Activated CD4-positive, alpha-beta T cell treated with anti-CD3 and anti-CD28 coated beads, Interleukin-2, Interleukin-4, amounts not matched to agents 100 ng/mL and 50 ng/mL, durations not matched to agents 16 hours and 8 hours (primary cell): ENCODE data around the gene PTCH1.

Experiments
- DNase-seq: peaks from one replicate; pipeline ENCODE4 v3.0.0-alpha.2; 2020; ENCODE audit warnings: low spot score

Gene PTCH1

DNA sequence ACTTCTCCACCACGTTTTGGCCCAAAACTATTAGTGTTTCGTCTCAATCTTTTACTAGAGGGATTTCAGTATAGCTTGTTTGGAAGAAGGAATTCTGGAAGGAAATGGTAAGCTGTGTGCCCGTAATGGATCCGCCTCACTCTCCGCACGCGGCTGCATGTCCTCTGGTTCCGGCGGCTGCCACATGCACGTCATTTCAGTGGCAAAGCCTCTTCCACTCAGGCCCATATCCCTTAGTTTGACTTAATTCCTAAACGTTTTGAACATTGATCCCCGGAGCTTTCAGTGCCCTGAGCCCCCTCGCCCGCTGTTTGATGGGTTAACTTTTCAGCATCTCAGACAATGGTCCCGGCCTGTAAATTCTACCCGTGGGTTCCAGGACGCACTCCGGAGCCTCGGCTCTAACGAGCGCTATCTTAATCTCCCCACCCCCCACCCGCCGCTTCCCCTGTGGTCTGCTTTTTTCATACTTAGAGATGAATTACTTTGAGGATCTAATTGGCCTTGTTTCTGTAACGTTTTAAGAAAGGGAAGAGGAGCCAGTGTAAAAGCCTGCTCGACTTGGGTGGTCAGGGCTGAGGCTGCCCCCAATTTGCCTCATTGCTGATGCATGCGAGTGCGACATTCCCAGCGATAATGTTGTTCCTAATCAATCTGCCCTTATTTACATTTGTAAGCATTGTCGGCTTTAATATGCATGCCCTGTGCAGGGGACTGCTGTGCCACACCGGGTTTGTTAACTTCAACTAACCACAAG, 4.6 kb downstream of the PTCH1 start:
- DNase-seq, result no peak

DNA sequence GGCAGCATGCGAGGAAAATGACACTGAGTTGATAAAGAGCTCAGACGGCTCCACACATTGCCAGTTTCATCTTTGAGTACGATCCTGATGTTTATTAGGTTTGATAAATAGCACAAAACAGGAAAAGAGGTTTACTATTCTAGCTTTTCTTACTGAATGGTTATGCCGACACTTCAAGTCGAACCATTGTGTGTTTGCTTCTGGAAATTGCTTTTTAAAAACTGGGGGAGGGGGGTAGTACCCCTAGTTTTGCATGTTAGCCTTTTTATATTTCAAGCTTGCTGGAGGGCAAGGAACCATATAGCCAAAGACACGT, 5.2 kb downstream of the PTCH1 start:
- no peak for DNase-seq

GRCh38 chr9:95510709-95511615, 5.8 kb downstream of the PTCH1 start:
- peak; percentile 83 for DNase-seq

GRCh38 chr9:95509851-95510708, 6.7 kb downstream of the PTCH1 start:
- no peak for DNase-seq

GRCh38 chr9:95508968-95509850, 7.6 kb downstream of the PTCH1 start:
- peak; percentile 63 for DNase-seq

GRCh38 chr9:95508242-95508967, 8.4 kb downstream of the PTCH1 start:
- DNase-seq, result no peak

GRCh38 chr9:95507464-95508241, 9.1 kb downstream of the PTCH1 start:
- DNase-seq, result peak; percentile 33

DNA sequence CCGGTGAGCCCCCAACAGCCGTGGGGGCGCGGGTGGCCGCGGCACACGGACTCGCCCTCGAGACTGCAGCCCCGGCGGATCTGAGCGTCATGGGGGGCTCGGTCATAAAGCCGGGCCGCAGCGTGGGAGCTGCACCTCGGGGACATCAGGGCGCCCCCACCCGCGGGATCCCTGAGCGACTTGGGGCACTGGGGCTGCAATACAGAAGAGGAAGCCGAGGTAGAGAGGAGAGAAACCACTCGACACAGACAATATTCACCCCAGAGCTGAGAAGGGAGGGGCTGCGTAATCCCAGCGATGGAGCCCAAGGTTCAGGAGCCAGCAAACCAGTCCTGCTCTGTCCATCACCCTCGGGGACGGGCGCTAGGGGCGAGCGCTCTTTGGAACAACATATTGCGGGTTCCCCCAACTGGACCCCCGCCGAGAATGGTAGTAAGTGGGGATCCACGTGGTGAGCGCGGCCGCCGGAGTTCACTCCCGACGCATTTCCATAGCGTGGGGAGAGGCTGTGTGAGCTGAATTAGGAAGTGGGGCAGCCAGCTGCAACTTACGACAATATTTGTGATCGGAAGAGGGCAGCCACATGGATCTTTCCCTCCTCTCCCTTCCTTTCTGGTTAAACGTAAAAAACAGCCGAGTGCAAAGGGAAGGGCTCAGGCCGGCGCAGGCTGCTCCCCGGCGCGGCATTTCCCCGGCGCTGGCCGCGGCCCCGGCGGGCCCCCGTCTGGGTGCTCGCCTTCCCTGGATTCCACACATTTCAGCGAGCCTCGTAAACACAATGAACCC, 9.9 kb downstream of the PTCH1 start:
- DNase-seq, result peak; percentile 9

- peak; percentile 13 for DNase-seq
These were observed 10.4 kb downstream of the PTCH1 start for GRCh38 chr9:95506428-95506677.

- no peak for DNase-seq
These were observed 10.9 kb downstream of the PTCH1 start for GRCh38 chr9:95505717-95506427.

- no peak for DNase-seq
These were observed 11.6 kb downstream of the PTCH1 start for GRCh38 chr9:95505072-95505716.

- DNase-seq, result no peak
These were observed 12.5 kb downstream of the PTCH1 start for GRCh38 chr9:95504053-95504963.

- no peak for DNase-seq
These were observed 13.4 kb downstream of the PTCH1 start for GRCh38 chr9:95503369-95503768.

GRCh38 chr9:95502248-95502647, 14.5 kb downstream of the PTCH1 start:
- no peak for DNase-seq

GRCh38 chr9:95499847-95500246, 16.9 kb downstream of the PTCH1 start:
- DNase-seq, result no peak

DNA sequence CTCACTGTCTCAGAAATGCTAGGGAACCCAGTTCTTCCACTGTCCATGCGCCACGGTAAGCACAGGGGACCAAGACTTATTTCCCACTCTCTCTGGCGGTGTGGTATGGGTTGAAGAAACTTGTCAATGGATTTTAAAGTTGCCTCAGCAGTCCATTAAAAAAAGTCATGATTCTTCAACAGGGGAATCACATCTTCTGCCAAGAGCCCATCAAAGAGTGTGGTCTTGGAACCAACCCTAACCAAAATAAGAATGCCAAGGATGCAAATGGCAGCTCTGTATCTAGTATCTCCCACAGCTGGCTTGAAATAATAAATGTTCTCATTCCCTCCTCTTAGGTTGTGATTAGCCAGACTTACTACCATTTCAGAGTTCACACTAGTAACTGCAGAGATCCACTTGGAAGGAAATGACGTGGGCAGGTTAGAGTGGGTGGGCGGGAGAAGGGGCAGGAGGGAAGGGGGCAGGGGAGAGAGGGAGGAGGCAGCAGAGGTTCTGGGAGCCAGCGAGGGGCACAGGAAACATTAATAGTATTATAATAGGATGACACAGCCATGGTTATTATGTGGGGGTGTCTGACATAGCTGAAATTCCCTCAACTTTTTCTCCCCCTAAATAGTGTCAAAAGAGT, 17.6 kb downstream of the PTCH1 start:
- DNase-seq, result no peak

GRCh38 chr9:95498641-95499040, 18.1 kb downstream of the PTCH1 start:
- no peak for DNase-seq
